ENCODE measurements around the gene CFAP97D2. TPM values are rescaled to one million over a fixed set of nuclear protein-coding genes. Genes with fewer than 3 reads are reported as not detected.

The CFAP97D2 gene
- polyA plus RNA-seq, 1 donor (not counting 4 experiments of a cell fraction or from before 2014, with no cell fraction given): not detected

- Histone ChIP-seq H3K79me2 (ENCODE audit: control insufficient read depth, insufficient read depth, low read length) (no peaks in the 10 kb centered on the region), H3K9me1 (ENCODE audit: control insufficient read depth, extremely low read depth, insufficient read depth, low read length) (no peaks in the 10 kb centered on the region), H4K20me1 (ENCODE audit: control insufficient read depth, extremely low read depth, insufficient read depth, low read length) (no peaks in the 10 kb centered on the region), H3K4me1 (ENCODE audit: control insufficient read depth, extremely low read depth, insufficient read depth, low read length) (peaks cover 6% of the 10 kb centered on the region), H3K9ac (ENCODE audit: control insufficient read depth, extremely low read depth, insufficient read depth, low read length) (no peak overlapping the region), H2AFZ (ENCODE audit: control insufficient read depth, low read length) (no peak overlapping the region), H3K4me2 (ENCODE audit: control insufficient read depth, extremely low read depth, insufficient read depth, low read depth, low read length) (no peak overlapping the region), H3K4me3 (ENCODE audit: control insufficient read depth in 2 of 3, extremely low read depth in 1 of 3, insufficient read depth in 2 of 3, low read depth in 1 of 3, low read length in 3 of 3) (no peak overlapping the region), H3K27me3 (ENCODE audit: control insufficient read depth, extremely low read depth, insufficient read depth, low read length) (peaks cover 4% of the 10 kb centered on the region), H3K36me3 (ENCODE audit: control insufficient read depth in 2 of 2, extremely low read depth in 1 of 2, insufficient read depth in 2 of 2, low read length in 2 of 2) (no peaks in the 10 kb centered on the region), H3K27ac (ENCODE audit: control insufficient read depth, insufficient read depth, low read length) (no peak overlapping the region), H3K9me3 (ENCODE audit: control insufficient read depth, low read depth, low read length) (no peaks in the 10 kb centered on the region)
- dilution Hi-C loops (cut with MboI; ENCODE audit: extremely low pct_ligation_motif_present, low sequenced_read_pairs): no loop called here
- no peak for TF ChIP-seq EZH2 (IDR thresholded peaks at IDR 0.05; ENCODE audit: low read length)
- TF ChIP-seq CTCF (optimal IDR thresholded peaks at IDR 0.05 in 1 of 3, IDR thresholded peaks at IDR 0.05 in 1 of 3, conservative IDR thresholded peaks at IDR 0.05 in 1 of 3; ENCODE audit: extremely low read depth in 1 of 3, insufficient read depth in 2 of 3, low read length in 3 of 3): no peak
- no peak for FAIRE-seq
- DNase-seq (ENCODE audit: low read depth, low spot score): no peak
Measured at GRCh38 chr13:114152831-114153371, 26.2 kb upstream of the CFAP97D2 start.

- H3K27ac ChIP-seq (ENCODE audit: control insufficient read depth, insufficient read depth, low read length): no peak overlapping the region
- FAIRE-seq (no peak), DNase-seq (ENCODE audit: low read depth, low spot score) (no peak)
- H3K4me2 ChIP-seq (ENCODE audit: control insufficient read depth, extremely low read depth, insufficient read depth, low read depth, low read length): no peak overlapping the region
- H3K36me3 ChIP-seq (ENCODE audit: control insufficient read depth in 2 of 2, extremely low read depth in 1 of 2, insufficient read depth in 2 of 2, low read length in 2 of 2): no peaks in the 10 kb centered on the region
- peaks cover 2% of the 10 kb centered on the region for H3K27me3 ChIP-seq (ENCODE audit: control insufficient read depth, extremely low read depth, insufficient read depth, low read length)
- TF ChIP-seq CTCF (optimal IDR thresholded peaks at IDR 0.05 in 1 of 3, IDR thresholded peaks at IDR 0.05 in 1 of 3, conservative IDR thresholded peaks at IDR 0.05 in 1 of 3; ENCODE audit: extremely low read depth in 1 of 3, insufficient read depth in 2 of 3, low read length in 3 of 3) (no peak), EZH2 (IDR thresholded peaks at IDR 0.05; ENCODE audit: low read length) (no peak)
- no peak overlapping the region for H3K4me3 ChIP-seq (ENCODE audit: control insufficient read depth in 2 of 3, extremely low read depth in 1 of 3, insufficient read depth in 2 of 3, low read depth in 1 of 3, low read length in 3 of 3)
- H3K9ac ChIP-seq (ENCODE audit: control insufficient read depth, extremely low read depth, insufficient read depth, low read length): no peak overlapping the region
- no peaks in the 10 kb centered on the region for H3K9me1 ChIP-seq (ENCODE audit: control insufficient read depth, extremely low read depth, insufficient read depth, low read length)
- H2AFZ ChIP-seq (ENCODE audit: control insufficient read depth, low read length): no peak overlapping the region
- dilution Hi-C loops (cut with MboI; ENCODE audit: extremely low pct_ligation_motif_present, low sequenced_read_pairs): no loop called here
- H3K79me2 ChIP-seq (ENCODE audit: control insufficient read depth, insufficient read depth, low read length): no peaks in the 10 kb centered on the region
- no peaks in the 10 kb centered on the region for H4K20me1 ChIP-seq (ENCODE audit: control insufficient read depth, extremely low read depth, insufficient read depth, low read length)
- H3K9me3 ChIP-seq (ENCODE audit: control insufficient read depth, low read depth, low read length): no peaks in the 10 kb centered on the region
- peaks cover 6% of the 10 kb centered on the region for H3K4me1 ChIP-seq (ENCODE audit: control insufficient read depth, extremely low read depth, insufficient read depth, low read length)
Measured at GRCh38 chr13:114153485-114154080, 25.5 kb upstream of the CFAP97D2 start.

Measured in keratinocyte (primary cell).